Head of caudate nucleus (tissue), 42 donors: ENCODE measurements around the gene HRK.

Experiments
- DNase-seq, 42 donors: peaks; one replicate each; pipeline versions ENCODE4 v3.0.0 to v3.0.0-alpha.2; 2020 to 2021; ENCODE audit warnings: mixed read lengths in 7 of 42
- intact Hi-C: fragments of 100-400 bp; cut with DNase I; formaldehyde crosslinking; loops from one replicate; pipeline ENCODE4 v1.15.0; 2022

Gene HRK

DNA sequence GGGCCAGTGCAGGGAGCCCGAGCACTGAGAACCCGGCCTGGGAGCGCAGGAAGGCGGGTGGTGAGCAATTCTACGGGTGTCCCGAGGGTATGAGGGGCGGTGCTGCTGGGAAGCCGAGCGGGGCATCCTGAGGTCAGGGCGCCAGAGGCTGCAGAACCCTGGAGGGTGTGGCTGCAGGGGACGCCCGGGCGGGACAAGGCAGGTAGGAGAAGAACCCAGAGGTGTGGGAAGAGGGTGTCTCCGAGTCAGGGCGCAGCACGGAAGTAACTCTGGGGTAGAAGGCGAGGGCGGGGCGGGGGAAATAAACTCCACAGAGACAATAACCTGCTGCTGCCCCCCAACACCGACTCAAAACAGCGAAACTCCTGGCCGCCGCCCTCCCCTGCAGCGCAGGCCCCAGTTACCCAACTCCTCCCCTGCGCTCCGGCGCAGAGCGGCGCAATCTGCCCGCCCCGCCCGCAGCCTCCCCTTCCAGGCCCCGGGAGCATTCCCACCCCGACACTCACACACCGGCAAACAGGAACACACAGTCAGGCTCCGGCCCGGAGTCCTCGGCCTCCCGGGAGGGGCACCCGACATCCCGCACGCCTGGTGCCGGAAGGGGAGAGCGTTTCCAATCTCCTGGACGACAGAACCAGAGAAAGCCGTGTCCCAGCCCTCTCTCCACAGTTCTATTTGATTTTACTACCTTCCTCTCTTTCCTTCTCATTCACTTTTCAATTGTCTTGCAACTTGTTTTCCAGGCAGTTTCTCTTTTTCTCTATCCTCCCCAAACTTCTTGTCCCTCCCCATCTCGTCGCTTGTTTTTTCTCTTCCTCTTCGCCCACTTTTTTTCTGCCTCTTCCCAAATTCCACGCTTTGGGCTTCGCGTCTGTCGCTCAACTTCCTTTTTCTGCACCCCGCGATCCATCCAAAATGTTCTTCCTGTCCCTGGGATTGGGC lies 2.4 kb downstream of the HRK start:
- intact Hi-C loops: no loop called here
- DNase-seq: peak in 1 of 42 donors; percentile 23

DNA sequence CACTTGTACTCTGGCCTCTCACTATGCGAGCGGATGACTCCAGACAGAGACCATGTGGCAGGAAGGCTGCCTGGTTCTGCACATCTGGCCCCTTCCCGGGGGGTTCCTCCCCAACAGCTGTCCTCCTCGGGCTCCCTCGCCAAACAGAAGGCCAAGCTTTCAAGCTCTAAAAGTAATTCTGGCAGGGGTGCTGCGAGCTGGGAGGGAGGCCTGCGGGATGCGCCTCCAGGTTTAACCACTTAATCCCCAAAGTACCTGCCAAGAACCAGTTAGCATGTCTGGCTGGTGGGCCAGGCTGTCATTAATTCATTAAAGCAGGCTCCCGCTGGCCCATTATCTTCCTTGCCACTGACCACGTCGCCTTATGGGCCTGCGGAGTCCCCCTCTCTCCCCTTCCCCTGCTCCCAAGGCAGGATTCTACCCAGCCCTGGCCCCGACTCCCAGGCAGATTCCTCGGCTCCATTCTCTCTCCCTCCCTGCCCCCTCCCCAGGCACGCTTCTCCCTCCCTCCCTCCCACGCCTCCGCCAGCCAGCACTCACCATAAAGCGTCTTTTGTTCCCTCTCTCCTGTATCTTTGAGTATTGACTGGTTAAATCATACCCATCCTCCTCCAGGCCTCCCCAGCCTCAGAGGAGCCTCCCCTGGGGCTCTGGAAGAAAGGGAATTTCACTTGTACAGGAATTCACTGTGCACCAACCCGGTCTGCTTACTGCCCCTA lies 4.9 kb downstream of the HRK start:
- intact Hi-C loops: no loop called here
- no peak for DNase-seq

DNA sequence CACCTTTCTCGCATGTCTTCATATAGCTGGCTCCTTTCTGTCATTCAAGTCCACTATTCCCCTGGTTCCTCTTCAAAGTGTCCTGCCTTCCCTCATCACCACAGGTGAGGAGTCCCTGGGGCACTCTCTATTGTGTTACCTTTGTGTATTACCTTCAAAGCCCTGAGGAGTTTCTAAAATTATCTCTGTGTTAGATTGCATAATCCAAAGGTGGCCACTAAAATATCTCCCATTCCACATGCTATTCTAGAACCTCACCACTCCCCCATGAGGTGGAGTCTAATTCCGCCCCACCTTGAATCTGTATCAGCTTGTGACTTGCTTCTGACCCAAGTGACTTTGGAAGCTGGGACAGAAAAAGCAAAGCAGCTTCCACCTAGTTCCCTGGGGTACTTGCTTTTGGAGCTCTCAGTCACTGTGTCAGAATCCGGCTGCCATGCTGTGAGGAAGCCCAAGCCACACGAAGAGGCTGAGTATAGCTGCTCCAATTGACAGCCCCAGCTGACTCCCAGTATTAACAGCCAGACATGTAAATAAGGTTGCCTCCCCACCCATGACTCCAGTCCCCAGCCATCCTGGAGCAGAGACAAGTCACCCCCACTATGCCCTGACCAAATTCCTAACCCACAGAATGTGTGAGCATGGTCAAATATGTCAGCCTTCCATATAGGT lies 6.8 kb downstream of the HRK start:
- intact Hi-C loops: no loop called here
- no peak for DNase-seq

DNA sequence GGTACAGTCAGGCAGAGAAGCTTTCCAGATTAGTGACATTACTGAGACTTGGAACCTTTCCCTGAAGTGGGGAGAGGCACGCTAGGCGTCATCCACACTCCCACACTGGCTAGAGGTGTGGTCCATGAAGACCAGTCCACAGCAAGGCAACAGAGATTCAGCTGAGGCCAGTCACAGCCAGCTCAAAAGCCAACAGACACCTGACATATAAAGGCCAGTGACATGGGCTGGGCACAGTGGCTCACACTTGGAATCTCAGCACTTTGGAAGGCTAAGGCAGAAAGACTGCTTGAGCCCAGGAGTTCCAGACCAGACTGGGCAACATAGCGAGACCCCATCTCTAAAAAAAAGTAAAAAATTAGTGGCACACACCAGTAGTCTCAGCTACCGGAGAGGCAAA lies 10.9 kb downstream of the HRK start:
- no peak for DNase-seq
- intact Hi-C loops: no loop called here

DNA sequence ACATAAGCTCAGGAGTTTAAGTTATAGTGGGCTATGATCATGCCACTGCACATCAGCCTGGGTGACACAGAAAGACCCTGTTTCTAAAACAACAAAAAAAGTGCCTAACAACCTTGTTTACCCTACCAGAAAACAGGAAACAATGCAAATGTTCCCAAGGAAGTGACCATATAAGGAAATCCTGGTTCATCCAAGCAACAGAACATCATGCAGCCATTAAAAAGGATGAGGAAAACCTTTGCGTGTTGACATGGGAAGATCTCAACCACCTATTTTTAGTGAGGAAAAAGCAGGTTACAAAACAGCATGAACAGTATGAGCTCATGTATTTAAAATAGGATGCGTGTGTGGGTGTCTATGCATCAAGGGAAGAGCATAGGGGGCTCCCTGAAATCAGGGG lies 13.7 kb downstream of the HRK start:
- DNase-seq: no peak
- intact Hi-C loops: no loop called here

DNA sequence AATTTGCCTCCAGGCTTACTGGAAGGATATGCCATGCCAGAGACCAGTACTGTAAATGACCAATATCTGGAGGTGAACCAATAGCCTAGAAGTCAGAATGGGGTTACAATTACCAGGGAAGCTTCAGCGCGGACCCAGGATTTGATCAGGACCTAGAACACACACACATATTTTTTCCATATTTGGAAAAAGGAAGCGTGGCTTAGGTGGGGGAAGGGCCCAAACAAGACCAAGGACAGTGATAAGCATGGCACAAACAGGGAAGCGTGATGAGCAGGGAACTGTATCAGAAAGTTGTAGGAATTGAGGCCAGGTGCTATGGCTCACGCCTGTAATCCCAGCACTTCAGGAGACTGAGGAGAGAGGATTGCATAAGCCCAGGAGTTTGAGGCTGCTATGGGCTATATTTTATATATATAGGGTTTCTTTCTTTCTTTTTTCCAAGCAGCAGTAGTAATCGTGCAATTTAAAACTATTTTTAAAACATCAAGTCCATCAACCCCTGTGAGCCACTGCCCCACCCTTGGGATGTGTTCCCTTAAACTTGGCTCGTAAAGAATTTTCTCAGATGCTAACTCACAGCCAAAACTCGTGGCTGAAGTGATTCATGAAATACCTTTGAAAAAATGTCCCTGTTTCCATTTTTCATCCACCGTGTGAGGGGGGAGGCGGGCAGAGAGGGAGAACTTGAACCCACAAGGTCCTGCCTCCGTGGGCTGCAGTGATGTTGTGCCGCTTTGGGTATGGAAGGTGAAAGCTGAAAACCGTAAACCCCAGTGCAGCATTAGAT lies 16.7 kb downstream of the HRK start:
- intact Hi-C loops: no loop called here
- DNase-seq: no peak

DNA sequence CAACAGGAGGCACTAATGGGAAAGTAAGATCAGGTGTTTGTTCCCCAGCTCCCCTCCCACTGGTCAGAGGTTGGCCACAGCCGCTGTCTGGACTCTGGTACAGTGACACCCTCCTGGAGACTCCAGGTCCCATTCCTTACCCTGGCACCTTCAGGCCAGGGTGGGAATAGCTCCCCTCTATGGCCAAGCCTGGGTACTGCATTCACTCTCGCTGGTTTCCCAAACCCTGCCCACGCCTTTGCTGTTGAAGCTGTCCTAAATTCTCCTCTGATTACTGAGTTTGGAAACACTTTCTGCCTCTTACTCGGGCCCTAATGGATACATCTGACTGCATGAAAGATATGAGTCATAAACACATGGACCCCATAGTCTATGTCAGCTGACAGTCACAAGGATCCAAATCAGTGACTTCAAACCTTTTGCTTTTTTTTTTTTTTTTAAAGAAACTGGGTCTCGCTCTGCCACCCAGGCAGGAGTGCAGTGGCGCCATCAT lies 17.9 kb downstream of the HRK start:
- no peak for DNase-seq
- intact Hi-C loops: no loop called here

DNA sequence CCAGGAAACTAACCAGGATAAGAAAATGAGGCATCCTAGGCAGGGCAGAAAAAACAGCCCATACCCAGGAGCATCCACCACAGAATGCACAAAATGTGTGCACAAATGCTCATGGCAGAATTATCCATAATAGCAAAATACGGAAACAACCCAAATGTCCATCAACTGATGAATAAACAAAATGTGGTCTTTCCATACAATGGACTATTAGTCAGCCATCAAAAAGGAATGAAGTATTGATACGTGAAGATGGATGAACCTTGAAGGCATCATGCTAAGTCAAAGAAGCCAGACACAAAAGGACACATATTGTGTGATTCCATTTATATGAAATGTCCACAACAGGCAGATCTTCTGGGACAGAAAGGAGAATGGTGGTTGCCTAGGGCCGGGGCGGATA lies 19.1 kb downstream of the HRK start:
- no peak for DNase-seq
- intact Hi-C loops: no loop called here

DNA sequence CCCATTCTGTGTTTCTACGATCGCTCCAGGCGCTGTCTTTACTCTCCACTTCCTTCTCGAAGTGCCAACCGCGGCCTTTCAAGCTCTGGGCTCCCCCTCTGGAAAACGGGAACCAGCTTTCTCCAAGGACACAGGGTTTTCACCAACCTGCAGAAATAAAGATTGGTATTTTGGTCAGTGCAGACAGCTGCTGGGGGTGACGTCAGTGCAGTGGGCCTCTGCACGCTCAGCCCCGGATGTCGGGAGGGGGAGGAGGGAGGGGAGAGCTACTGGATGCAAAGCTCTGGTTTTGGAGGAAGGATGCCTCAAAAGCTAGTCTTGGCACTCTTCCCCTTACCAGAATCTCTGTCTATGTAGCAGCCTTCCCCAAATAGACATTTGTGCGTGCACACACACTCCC lies 19.9 kb downstream of the HRK start:
- DNase-seq: peak; percentile 15 to 79 (median 56)
- intact Hi-C loops: no loop called here

DNA sequence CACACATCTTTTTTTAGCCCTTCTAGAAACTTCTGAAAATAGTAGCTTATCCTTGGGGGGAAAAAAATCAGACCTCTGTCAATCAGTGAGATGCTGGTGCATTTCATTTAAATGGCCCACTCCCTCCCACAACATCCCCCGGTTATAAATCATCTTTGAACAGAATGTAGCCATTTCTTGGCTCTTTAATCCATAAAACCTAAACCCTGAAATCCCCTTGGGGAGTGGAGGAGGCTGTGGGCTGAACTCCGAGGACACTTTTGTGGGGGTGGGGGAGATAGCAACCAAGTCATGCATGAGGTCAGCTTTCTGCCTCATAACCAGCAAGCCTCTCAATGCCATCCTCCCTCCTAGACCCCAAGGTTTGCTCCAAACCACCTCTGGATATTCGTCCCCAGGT lies 21.0 kb downstream of the HRK start:
- DNase-seq: no peak
- intact Hi-C loops: no loop called here

DNA sequence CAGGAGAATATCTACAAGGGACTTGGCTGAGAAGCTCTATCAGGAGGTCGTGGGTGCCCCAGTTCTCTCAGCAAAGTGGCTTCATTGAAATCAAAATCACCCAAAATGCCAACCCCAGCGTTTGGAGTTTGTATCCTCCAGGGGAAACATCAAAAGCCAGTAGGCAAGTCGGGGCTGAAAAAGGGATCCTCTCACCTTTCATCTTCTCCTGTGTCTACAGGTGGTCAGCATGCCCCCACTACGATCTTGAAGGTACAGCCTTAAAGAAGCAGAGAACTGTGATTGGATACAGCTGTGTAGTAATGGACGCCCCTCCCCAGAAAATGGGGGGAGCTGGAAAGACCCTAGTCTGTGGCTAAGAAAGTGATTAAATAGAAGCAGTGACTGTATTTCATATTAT lies 22.2 kb downstream of the HRK start:
- intact Hi-C loops: no loop called here
- DNase-seq: no peak

DNA sequence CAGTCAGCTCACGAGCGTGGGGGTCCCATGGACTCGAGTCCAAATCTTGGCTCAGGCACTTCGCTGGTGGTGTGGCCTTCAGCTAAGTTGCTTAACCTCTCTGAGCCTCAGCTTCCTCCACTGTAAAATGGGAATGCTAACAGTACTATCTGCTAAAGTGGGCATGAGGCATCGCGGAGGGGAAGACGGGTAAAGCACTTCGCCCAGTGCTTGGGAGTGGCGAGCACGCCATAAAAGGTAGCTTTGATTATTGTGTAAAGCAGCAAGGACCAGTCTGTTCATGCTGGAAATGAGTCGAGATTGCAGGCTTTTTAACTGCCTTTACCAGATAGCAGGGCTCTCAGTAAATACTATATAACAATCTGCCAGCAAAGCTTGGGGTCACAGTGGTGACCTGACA lies 24.5 kb downstream of the HRK start:
- intact Hi-C loops: no loop called here
- no peak for DNase-seq

DNA sequence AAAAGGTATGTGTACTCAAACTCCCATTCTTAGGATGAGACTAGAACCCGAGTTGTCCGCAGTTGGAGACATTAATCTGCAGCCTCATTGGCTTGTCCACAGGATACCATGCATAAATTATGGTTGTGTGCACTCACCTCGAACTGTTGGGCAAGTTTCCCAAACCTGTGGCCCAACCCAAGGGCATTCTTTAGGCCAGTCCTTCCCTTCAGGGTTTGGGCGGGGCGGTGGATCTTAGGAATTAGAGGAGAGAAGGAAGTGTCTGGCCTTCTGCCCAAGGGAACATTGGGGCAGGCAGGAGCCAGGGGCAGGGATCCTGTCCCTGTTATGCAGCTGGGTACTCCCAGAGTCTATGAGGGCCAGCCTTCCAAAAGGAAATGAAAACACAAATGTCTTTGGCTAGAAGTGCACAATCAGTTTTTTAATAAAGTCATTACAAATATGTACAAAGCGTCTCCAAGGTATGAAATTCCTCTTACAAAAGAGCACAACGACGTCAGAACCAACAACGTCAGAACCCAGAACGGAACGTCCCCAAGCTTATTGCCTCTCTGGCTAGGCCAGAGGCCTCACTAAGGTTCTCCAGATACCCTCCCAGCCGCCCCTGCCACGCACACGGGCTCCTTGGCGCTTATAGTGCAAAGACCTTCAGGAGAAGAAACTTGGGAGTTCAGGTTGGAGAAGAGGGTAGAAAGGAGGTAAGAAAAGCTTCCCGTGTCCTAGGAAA lies 25.3 kb downstream of the HRK start:
- intact Hi-C loops: no loop called here

DNA sequence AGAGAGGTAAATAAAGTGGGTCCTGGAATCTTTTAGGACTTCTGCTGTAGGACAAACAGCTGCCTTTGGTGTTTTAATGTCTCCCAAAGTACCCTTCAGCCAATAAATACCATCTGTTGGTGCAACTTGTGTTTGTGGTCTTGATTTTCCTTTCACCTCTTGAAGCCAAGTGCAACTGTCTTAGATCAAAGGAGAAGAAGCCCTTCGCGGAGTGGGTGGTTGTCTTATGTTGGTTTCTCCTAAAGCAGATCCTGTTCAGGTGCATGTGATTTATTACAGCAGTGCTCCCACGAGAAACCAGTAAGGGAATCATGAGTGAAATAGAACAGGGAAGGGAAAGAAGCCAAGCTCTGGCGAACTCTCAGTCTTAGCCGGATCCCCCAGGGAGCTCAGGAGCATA lies 27.7 kb downstream of the HRK start:
- intact Hi-C loops: no loop called here
- peak in 3 of 42 donors; percentile 22 to 41 (median 39) for DNase-seq

More for the DNA sequence above, 25.3 kb downstream of the HRK start:
- DNase-seq: no peak

DNA sequence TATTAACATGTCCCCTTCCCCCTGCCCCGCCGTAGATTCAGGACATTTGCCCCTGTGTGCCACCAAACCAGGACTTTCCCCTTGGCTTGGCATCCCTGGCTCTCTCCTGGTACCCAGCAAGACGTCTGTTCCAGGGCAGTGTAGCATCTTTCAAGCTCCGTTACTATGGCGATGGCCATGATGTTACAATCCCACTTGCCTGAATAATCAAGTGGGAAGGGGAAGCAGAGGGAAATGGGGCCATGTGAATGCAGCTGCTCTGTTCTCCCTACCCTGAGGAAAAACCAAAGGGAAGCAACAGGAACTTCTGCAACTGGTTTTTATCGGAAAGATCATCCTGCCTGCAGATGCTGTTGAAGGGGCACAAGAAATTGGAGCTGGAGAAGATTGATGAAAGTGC lies 28.9 kb downstream of the HRK start:
- intact Hi-C loops: no loop called here
- no peak for DNase-seq

DNA sequence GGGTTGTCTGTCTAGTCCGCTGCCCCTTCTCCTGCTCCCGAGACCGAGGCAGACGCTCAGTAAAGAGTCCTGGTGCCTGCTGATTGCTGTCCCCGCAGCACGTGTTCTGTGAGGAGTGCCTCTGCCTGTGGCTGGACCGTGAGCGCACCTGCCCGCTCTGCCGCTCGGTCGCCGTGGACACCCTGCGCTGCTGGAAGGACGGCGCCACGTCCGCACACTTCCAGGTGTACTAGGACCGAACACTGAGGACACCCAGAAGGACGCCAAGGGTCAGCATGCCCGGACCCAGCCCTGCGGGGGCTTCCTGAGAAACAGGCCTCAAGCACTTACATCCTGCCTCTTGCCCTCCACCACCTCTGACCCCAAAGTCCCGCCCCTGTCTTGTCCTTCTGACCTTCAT lies 32.0 kb downstream of the HRK start:
- intact Hi-C loops: no loop called here
- no peak for DNase-seq

DNA sequence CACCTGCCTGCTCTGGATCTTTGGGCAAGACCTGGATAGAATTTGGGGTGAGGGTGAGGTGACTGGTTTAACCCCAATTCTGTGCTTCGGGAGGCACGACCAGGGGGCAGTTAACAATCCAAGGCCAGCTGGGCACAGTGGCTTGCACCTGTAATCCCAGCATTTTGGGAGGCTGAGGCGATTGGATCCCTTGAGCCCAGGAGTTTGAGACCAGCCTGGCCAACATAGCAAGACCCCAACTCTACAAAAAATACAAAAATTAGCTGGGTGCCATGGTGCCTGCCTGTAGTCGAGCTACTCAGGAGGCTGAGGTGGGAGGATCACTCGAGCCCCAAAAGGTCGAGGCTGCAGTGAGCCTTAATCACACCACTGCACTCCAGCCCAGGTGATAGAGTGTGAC lies 38.2 kb downstream of the HRK start:
- intact Hi-C loops: no loop called here
- DNase-seq: no peak

DNA sequence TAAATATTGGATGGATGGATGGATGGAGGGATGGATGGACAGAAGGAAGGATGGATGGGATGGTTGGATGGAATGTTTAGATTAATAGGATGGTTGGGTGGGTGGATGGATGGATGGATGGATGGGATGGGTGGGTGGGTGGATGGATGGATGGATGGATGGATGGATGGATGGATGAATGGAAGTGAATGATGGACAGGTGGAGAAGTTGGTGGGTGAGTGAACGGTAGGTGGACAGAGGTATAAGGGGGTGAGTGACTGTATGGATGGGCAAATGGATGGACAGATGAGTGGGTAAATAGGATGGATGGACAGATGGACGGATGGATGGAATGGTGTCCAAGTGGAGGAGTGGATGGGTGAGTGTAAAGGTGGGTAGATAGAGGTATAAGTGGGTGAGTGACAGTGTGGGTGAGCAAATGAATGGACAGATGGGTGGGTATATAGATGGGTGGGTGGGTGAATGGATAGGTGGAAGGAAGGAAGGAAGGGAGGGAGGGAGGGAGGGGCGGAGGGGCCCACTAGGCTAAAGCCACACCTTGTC lies 41.9 kb downstream of the HRK start:
- DNase-seq: no peak
- intact Hi-C loops: no loop called here
